Measurements from ENCODE around the gene TSN. TPM values are rescaled to one million over a fixed set of nuclear protein-coding genes. Genes with fewer than 3 reads are reported as not detected.

TSN gene
- total and polyA plus RNA-seq, 3 donors from 2014 or later = 63.5 to 111 (median 104) TPM

DNA sequence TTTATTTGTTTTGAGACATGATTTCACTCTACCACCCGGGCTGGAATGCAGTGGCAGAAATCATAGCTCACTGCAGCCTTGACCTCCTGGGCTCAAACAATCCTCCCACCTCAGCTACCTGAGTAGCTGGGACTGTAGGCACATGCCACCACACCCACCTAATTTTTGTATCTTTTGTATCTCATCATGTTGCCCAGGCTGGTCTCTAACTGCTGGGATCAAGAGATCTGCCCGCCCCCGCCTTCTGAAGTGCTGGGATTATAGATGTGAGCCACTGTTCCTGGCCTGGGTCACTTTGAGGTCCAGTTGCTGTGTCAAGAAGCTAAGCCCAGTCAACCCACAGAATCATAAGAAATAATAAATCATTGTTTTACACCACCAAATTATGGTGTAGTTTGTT is 38.4 kb downstream of the TSN start:
- Histone ChIP-seq H3K9me3 (no peaks in the 10 kb centered on the region), H3K4me3 (no peak overlapping the region), H3K27ac (no peak overlapping the region), H3K36me3 (ENCODE audit: low read depth, missing control alignments) (no peaks in the 10 kb centered on the region), H3K4me1 (no peaks in the 10 kb centered on the region), H3K27me3 (no peaks in the 10 kb centered on the region)
- intact Hi-C loops (cut with DNase I; ENCODE audit: low total_unique reads) = no loop called here
- DNase-seq = no peak
- 79 to 86% methylated on average over 3 of the region's 3 CpGs for WGBS, 2 donors
- TF ChIP-seq POLR2A (IDR thresholded peaks at IDR 0.05) = no peak
- TF ChIP-seq, protein P1, sequence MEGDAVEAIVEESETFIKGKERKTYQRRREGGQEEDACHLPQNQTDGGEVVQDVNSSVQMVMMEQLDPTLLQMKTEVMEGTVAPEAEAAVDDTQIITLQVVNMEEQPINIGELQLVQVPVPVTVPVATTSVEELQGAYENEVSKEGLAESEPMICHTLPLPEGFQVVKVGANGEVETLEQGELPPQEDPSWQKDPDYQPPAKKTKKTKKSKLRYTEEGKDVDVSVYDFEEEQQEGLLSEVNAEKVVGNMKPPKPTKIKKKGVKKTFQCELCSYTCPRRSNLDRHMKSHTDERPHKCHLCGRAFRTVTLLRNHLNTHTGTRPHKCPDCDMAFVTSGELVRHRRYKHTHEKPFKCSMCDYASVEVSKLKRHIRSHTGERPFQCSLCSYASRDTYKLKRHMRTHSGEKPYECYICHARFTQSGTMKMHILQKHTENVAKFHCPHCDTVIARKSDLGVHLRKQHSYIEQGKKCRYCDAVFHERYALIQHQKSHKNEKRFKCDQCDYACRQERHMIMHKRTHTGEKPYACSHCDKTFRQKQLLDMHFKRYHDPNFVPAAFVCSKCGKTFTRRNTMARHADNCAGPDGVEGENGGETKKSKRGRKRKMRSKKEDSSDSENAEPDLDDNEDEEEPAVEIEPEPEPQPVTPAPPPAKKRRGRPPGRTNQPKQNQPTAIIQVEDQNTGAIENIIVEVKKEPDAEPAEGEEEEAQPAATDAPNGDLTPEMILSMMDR (IDR thresholded peaks at IDR 0.05) = no peak

DNA sequence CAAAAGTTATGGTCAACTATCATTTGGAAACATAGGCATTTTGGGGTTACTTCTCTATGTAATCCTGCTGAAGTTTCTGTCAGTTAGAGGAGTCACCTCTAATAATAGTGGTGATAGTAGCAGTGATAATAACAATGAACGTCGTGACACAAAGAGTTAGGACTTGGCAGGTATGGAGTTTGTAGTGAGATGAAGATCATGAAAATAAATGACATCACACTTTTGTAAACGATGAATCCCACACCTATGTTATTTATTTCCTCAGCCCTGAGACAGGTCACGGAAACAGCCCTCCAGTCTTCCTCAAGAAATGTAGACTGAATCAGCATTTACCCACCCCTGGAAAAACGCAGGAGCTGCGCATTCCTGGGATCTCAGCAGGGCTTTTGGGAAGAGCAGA is 38.8 kb downstream of the TSN start:
- TF ChIP-seq POLR2A (IDR thresholded peaks at IDR 0.05) = no peak
- TF ChIP-seq, protein P1 (IDR thresholded peaks at IDR 0.05) = no peak
- intact Hi-C loops (cut with DNase I; ENCODE audit: low total_unique reads) = no loop called here
- Histone ChIP-seq H3K27ac (no peak overlapping the region), H3K4me1 (no peaks in the 10 kb centered on the region), H3K27me3 (no peaks in the 10 kb centered on the region), H3K9me3 (no peaks in the 10 kb centered on the region), H3K4me3 (no peak overlapping the region), H3K36me3 (ENCODE audit: low read depth, missing control alignments) (no peaks in the 10 kb centered on the region)
- 79 to 82% methylated on average over 6 of the region's 6 CpGs for WGBS, 2 donors
- DNase-seq = no peak

DNA sequence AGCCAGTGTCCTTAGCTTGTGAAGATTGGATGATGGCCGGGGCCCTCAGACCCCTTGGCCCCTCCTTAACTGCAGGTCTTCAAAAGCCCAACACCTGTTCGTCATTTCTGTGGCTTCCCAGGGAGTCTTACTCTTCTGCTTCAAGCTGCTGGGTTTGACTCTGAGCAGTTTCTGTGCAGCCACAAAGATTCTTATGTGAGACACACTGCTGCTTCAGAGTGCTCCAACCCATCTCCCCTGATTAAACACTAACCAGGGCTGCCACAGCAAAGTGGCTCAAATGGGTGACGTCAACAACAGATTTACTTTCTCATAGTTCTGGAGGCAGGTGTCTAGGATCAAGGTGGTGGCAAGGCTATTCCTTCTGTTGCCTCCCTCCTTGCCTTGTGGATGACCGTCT is 40.8 kb downstream of the TSN start:
- no peaks in the 10 kb centered on the region for H3K4me1 ChIP-seq

DNA sequence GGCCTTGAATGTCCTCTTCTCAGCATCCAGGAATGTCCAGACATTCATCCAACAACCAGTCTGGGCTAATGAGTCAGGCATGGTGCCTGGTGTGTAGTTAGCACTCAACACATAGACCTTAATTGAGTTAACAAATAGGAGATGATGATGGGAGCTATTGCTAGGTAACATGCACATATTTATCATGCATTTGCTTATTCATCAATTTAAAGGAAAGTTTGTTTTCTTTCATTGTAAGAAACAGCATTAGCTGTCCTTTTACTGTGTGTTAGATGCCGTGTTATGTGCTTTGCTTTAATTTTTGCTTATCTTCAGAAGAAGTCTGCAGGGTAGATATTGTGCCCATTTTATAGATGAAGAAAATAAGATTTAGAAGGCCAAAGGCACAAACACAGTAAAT is 43.2 kb downstream of the TSN start:
- intact Hi-C loops (cut with DNase I; ENCODE audit: low total_unique reads) = no loop called here
- WGBS, 2 donors = 91 to 94% methylated on average over 1 of the region's 1 CpG
- Histone ChIP-seq H3K4me3 (no peak overlapping the region), H3K9me3 (no peaks in the 10 kb centered on the region), H3K27ac (no peak overlapping the region), H3K27me3 (no peaks in the 10 kb centered on the region), H3K4me1 (no peaks in the 10 kb centered on the region), H3K36me3 (ENCODE audit: low read depth, missing control alignments) (no peaks in the 10 kb centered on the region)
- TF ChIP-seq, protein P1 (IDR thresholded peaks at IDR 0.05) = no peak
- TF ChIP-seq POLR2A (IDR thresholded peaks at IDR 0.05) = no peak
- DNase-seq = no peak

More for the DNA sequence above, 40.8 kb downstream of the TSN start:
- TF ChIP-seq POLR2A (IDR thresholded peaks at IDR 0.05) = no peak
- TF ChIP-seq, protein P1 (IDR thresholded peaks at IDR 0.05) = no peak
- no peaks in the 10 kb centered on the region for H3K9me3 ChIP-seq
- H3K36me3 ChIP-seq (ENCODE audit: low read depth, missing control alignments) = no peaks in the 10 kb centered on the region
- intact Hi-C loops (cut with DNase I; ENCODE audit: low total_unique reads) = no loop called here
- no peaks in the 10 kb centered on the region for H3K27me3 ChIP-seq
- WGBS, 2 donors = 80 to 90% methylated on average over 4 of the region's 4 CpGs
- no peak for DNase-seq
- H3K4me3 ChIP-seq = no peak overlapping the region
- no peak overlapping the region for H3K27ac ChIP-seq

DNA sequence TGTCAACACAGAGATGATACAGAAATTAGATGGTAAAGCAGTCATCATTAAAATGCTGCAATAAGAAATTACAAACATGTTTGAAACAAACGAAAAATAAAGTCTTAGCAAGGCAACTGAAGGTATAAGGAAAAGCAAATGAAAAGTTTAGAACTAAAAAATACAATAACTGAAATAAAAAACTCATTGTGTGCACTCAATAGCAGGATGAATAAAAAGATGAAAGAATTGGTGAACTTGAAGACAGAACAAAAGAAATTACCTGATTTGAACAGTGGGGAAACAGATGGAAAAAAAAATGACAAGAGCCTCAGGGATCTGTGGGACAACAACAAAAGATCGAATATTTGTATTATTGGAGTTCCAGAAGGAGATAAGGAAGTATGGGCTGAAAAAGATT is 46.5 kb downstream of the TSN start:
- H3K4me3 ChIP-seq = no peak overlapping the region
- H3K4me1 ChIP-seq = no peaks in the 10 kb centered on the region
- no peak for DNase-seq
- H3K27ac ChIP-seq = no peak overlapping the region
- intact Hi-C loops (cut with DNase I; ENCODE audit: low total_unique reads) = no loop called here
- TF ChIP-seq, protein P1 (IDR thresholded peaks at IDR 0.05) = no peak
- no peak for TF ChIP-seq POLR2A (IDR thresholded peaks at IDR 0.05)
- H3K36me3 ChIP-seq (ENCODE audit: low read depth, missing control alignments) = no peaks in the 10 kb centered on the region
- WGBS, 2 donors = 69 to 73% methylated on average over 2 of the region's 2 CpGs
- no peaks in the 10 kb centered on the region for H3K9me3 ChIP-seq
- H3K27me3 ChIP-seq = no peaks in the 10 kb centered on the region
